GM19395 (cell line): Measurements from ENCODE around the gene NARS2.
A peak's percentile ranks its signal among the peaks of the same experiment; 100 is the strongest.

Experiments
- ATAC-seq: cut with Tn5 transposase; IDR thresholded peaks from one replicate; pipeline ENCODE4 v1.9.1; 2021; ENCODE audit warnings: mild to moderate bottlenecking, moderate library complexity; ENCODE audit not compliant: unreplicated experiment

NARS2 gene

GRCh38 chr11:78450866-78451265 lies 123.8 kb downstream of the NARS2 start:
- ATAC-seq = no peak

- ATAC-seq = no peak
Measured at GRCh38 chr11:78449866-78450265, 124.8 kb downstream of the NARS2 start.

- ATAC-seq = no peak
Measured at GRCh38 chr11:78446210-78446609, 128.5 kb downstream of the NARS2 start.

GRCh38 chr11:78444726-78445125 lies 129.9 kb downstream of the NARS2 start:
- ATAC-seq = no peak

GRCh38 chr11:78441956-78442355 lies 132.7 kb downstream of the NARS2 start:
- no peak for ATAC-seq

- peak; percentile 94 for ATAC-seq
Measured at GRCh38 chr11:78438298-78438975, 136.2 kb downstream of the NARS2 start.

GRCh38 chr11:78432956-78433355 lies 141.7 kb downstream of the NARS2 start:
- no peak for ATAC-seq

- ATAC-seq = no peak
Measured at GRCh38 chr11:78432058-78432515, 142.6 kb downstream of the NARS2 start.

GRCh38 chr11:78429660-78430059 lies 145.0 kb downstream of the NARS2 start:
- peak; percentile 43 for ATAC-seq

GRCh38 chr11:78429209-78429608 lies 145.5 kb downstream of the NARS2 start:
- ATAC-seq = no peak

- no peak for ATAC-seq
Measured at GRCh38 chr11:78428773-78429172, 145.9 kb downstream of the NARS2 start.

- ATAC-seq = peak; percentile 9
Measured at GRCh38 chr11:78428266-78428636, 146.4 kb downstream of the NARS2 start.

GRCh38 chr11:78427615-78428265 lies 146.9 kb downstream of the NARS2 start:
- peak; percentile 41 for ATAC-seq

- no peak for ATAC-seq
Measured at GRCh38 chr11:78426845-78427244, 147.8 kb downstream of the NARS2 start.

- ATAC-seq = no peak
Measured at GRCh38 chr11:78425399-78426070, 149.1 kb downstream of the NARS2 start.

GRCh38 chr11:78424334-78425270 lies 150.1 kb downstream of the NARS2 start:
- peak; percentile 39 for ATAC-seq

- ATAC-seq = no peak
Measured at GRCh38 chr11:78423241-78423640, 151.4 kb downstream of the NARS2 start.

GRCh38 chr11:78420796-78421209 lies 153.9 kb downstream of the NARS2 start:
- ATAC-seq = no peak

- ATAC-seq = no peak
Measured at GRCh38 chr11:78420255-78420764, 154.4 kb downstream of the NARS2 start.

- no peak for ATAC-seq
Measured at GRCh38 chr11:78419327-78419726, 155.3 kb downstream of the NARS2 start.
